Bladder microvascular endothelial cell (primary cell): ENCODE measurements around the gene RHOF. TPM values are rescaled to one million over a fixed set of nuclear protein-coding genes. Genes with fewer than 3 reads are reported as not detected.

Source experiments
- total RNA-seq: library from RNA; depleted of rRNA; stranded (reverse); fragments of >200 nt; gene quantifications from 2 replicates; pipeline ENCODE4 v1.2.3, GENCODE V29; 2014

The RHOF gene, protein sequence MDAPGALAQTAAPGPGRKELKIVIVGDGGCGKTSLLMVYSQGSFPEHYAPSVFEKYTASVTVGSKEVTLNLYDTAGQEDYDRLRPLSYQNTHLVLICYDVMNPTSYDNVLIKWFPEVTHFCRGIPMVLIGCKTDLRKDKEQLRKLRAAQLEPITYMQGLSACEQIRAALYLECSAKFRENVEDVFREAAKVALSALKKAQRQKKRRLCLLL
- total RNA-seq: 3.9 and 5.8 TPM in 2 replicates

GRCh38 chr12:121793440-121793837, at the start of gene RHOF:
Gene RHOF (minus strand): TSS chr12:121793688. CDS start chr12:121793633, 55 bp downstream.

GRCh38 chr12:121803861-121804416, 10.5 kb upstream of the RHOF start, which contains the start of gene SETD1B:
Gene SETD1B (plus strand): TSS chr12:121804009. CDS start chr12:121804738, 729 bp downstream.

Other genes with a start within 250 kb of the RHOF start
- gene KDM2B, start 212.7 kb downstream of the RHOF start, total RNA-seq: 14.1 and 23.3 TPM in 2 replicates
- 13.1 and 18.6 TPM in 2 replicates for gene ORAI1, start 167.2 kb downstream of the RHOF start, total RNA-seq
- gene MORN3, start 124.0 kb downstream of the RHOF start, total RNA-seq: 0.49 and 0.94 TPM in 2 replicates
- 3.1 and 9.8 TPM in 2 replicates for gene TMEM120B, start 80.9 kb downstream of the RHOF start, total RNA-seq
- 2.6 and 6.6 TPM in 2 replicates for gene SETD1B, start 10.3 kb upstream of the RHOF start, total RNA-seq
- gene HPD, start 65.2 kb upstream of the RHOF start, total RNA-seq: not detected in 2 replicates
- 70.3 and 135 TPM in 2 replicates for gene PSMD9, start 95.1 kb upstream of the RHOF start, total RNA-seq
- gene CFAP251, start 124.9 kb upstream of the RHOF start, total RNA-seq: 1.1 and 5.9 TPM in 2 replicates
- gene BCL7A, start 228.2 kb upstream of the RHOF start, total RNA-seq: 3.2 and 9.7 TPM in 2 replicates